ENCODE measurements around the gene UROC1. TPM values are rescaled to one million over a fixed set of nuclear protein-coding genes. Genes with fewer than 3 reads are reported as not detected.

Gene UROC1
- total RNA-seq, 1 experiment from 2014 or later, result not detected

DNA sequence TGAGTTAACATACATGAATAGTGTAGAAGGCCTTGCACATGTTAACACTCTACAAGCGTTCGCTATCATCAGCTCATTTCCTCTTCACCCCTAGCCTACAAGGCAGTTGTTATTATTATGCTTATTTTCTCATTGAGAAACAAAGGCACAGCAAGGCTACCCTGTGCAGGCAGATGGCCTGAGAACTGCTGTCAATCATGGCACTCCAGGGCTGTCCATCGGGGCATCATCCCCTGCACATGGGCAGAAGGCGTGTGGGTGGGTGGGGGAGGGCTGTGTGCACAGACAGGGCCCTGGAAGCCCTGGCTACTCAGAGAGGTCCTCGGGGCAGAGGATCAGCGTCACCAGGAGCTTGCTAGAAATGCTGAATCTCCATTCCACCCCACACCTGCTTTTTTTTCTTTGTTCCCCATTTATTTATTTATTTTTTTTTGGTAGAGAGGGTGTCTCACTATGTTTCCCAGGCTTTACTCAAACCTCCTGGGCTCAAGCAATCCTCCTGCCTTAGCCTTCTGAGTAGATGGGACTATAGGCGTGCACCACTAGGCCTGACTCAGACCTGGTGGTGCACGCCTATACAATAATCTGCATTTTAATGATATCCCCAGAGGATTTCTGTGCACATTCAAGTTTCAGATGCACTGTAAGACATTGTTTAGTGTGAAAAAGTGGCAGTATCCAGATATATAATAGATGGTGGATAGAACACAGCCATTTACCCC lies 32.2 kb downstream of the UROC1 start:
- BruUV-seq (replicated peaks), result no TSS peak
- Histone ChIP-seq H3K9me2 (ENCODE audit: insufficient read depth) (no peaks in the 10 kb centered on the region), H3K27ac (ENCODE audit: low read depth, low read length) (no peak overlapping the region), H4K20me1 (ENCODE audit: insufficient read depth) (no peaks in the 10 kb centered on the region), H3K9me3 (ENCODE audit: control insufficient read depth in 1 of 2, insufficient read depth in 1 of 2, low read depth in 1 of 2, low read length in 2 of 2) (no peaks in the 10 kb centered on the region), H3K79me2 (ENCODE audit: insufficient read depth, low read length) (no peaks in the 10 kb centered on the region), H3K9ac (ENCODE audit: low read length) (no peak overlapping the region), H3K4me1 (ENCODE audit: control insufficient read depth in 1 of 2, insufficient read depth in 2 of 2, low read length in 2 of 2) (peaks cover 0 to 4% of the 10 kb centered on the region in 2 experiments; a peak in 1 of 4 replicates), H2AFZ (ENCODE audit: low read depth, low read length, poor library complexity, severe bottlenecking) (no peak overlapping the region), H3K4me3 (replicated peaks in 1 of 2; ENCODE audit: low read depth in 1 of 2, low read length in 2 of 2) (no peak overlapping the region), H3K27me3 (ENCODE audit: insufficient read depth, low read length) (no peaks in the 10 kb centered on the region), H3K4me2 (ENCODE audit: low read length) (no peak overlapping the region), H3K36me3 (ENCODE audit: control insufficient read depth in 1 of 2, insufficient read depth in 2 of 2, low read length in 2 of 2) (no peaks in the 10 kb centered on the region)
- no peak for TF ChIP-seq SRF (IDR thresholded peaks at IDR 0.05; ENCODE audit: low read depth)
- no peak for TF ChIP-seq SIN3A (IDR thresholded peaks at IDR 0.05; ENCODE audit: low read depth)
- TF ChIP-seq POLR2AphosphoS5 (IDR thresholded peaks at IDR 0.05; ENCODE audit: low read depth, low read length), result no peak
- TF ChIP-seq CBX3 (IDR thresholded peaks at IDR 0.05; ENCODE audit: low read depth), result no peak
- no peak for TF ChIP-seq RAD21 (IDR thresholded peaks at IDR 0.05; ENCODE audit: low read depth)
- TF ChIP-seq, protein P1, sequence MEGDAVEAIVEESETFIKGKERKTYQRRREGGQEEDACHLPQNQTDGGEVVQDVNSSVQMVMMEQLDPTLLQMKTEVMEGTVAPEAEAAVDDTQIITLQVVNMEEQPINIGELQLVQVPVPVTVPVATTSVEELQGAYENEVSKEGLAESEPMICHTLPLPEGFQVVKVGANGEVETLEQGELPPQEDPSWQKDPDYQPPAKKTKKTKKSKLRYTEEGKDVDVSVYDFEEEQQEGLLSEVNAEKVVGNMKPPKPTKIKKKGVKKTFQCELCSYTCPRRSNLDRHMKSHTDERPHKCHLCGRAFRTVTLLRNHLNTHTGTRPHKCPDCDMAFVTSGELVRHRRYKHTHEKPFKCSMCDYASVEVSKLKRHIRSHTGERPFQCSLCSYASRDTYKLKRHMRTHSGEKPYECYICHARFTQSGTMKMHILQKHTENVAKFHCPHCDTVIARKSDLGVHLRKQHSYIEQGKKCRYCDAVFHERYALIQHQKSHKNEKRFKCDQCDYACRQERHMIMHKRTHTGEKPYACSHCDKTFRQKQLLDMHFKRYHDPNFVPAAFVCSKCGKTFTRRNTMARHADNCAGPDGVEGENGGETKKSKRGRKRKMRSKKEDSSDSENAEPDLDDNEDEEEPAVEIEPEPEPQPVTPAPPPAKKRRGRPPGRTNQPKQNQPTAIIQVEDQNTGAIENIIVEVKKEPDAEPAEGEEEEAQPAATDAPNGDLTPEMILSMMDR (IDR thresholded peaks at IDR 0.05 in 2 of 3, conservative IDR thresholded peaks at IDR 0.05 in 1 of 3; ENCODE audit: borderline replicate concordance in 1 of 3, insufficient read depth in 1 of 3, low read depth in 2 of 3, low read length in 2 of 3), result no peak
- TF ChIP-seq ZFX (IDR thresholded peaks at IDR 0.05), result no peak
- ChIA-PET POLR2A (no interaction called here), CTCF (no interaction called here), RAD21 (ENCODE audit: low non-redundant PET in 1 of 2, low total read pairs in 2 of 2, uncharacterized antibody in 2 of 2, unreplicated experiment in 2 of 2) (no interaction called here)
- no peak for ATAC-seq
- intact Hi-C loops (cut with micrococcal nuclease), result no loop called here
- no peak for DNase-seq (ENCODE audit: low read depth, low spot score)

DNA sequence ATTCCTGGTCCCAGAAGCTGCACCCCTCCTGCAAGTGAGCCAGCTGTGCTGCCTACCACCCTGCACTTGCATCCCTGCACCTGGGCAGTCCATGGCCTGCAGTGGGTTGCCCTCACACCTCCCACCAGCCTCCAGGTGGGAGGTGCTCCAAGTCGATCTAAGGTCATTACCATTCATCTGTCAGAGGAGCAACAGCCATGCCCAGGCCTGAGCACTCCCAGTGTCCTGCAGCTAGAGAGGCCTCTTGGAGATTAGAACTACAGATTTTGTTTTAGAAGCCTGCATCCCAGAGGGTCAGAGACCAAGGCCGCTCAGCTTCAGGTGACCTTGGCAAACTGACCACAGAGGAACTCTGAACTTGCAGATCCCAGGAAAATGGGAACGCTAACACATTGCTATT lies 32.9 kb downstream of the UROC1 start:
- Histone ChIP-seq H3K4me1 (ENCODE audit: control insufficient read depth in 1 of 2, insufficient read depth in 2 of 2, low read length in 2 of 2) (peaks cover 0 to 4% of the 10 kb centered on the region in 2 experiments; a peak in 1 of 4 replicates), H3K9me3 (ENCODE audit: control insufficient read depth in 1 of 2, insufficient read depth in 1 of 2, low read depth in 1 of 2, low read length in 2 of 2) (no peaks in the 10 kb centered on the region), H3K27me3 (ENCODE audit: insufficient read depth, low read length) (no peaks in the 10 kb centered on the region), H3K9me2 (ENCODE audit: insufficient read depth) (no peaks in the 10 kb centered on the region), H3K4me2 (ENCODE audit: low read length) (no peak overlapping the region), H3K4me3 (replicated peaks in 1 of 2; ENCODE audit: low read depth in 1 of 2, low read length in 2 of 2) (no peak overlapping the region), H2AFZ (ENCODE audit: low read depth, low read length, poor library complexity, severe bottlenecking) (no peak overlapping the region), H3K9ac (ENCODE audit: low read length) (no peak overlapping the region), H4K20me1 (ENCODE audit: insufficient read depth) (no peaks in the 10 kb centered on the region), H3K36me3 (ENCODE audit: control insufficient read depth in 1 of 2, insufficient read depth in 2 of 2, low read length in 2 of 2) (no peaks in the 10 kb centered on the region), H3K27ac (ENCODE audit: low read depth, low read length) (no peak overlapping the region), H3K79me2 (ENCODE audit: insufficient read depth, low read length) (no peaks in the 10 kb centered on the region)
- RAD21 ChIA-PET (ENCODE audit: low non-redundant PET in 1 of 2, low total read pairs in 2 of 2, uncharacterized antibody in 2 of 2, unreplicated experiment in 2 of 2), result no interaction called here
- no peak for ATAC-seq
- no TSS peak for BruUV-seq (replicated peaks)
- DNase-seq (ENCODE audit: low read depth, low spot score), result no peak
- intact Hi-C loops (cut with micrococcal nuclease), result no loop called here
- POLR2A ChIA-PET, result no interaction called here
- CTCF ChIA-PET, result no interaction called here
- TF ChIP-seq ZNF274 (IDR thresholded peaks at IDR 0.05; ENCODE audit: low read depth, low read length) (no peak), EZH2phosphoT487 (IDR thresholded peaks at IDR 0.05; ENCODE audit: borderline replicate concordance) (no peak), ZFX (IDR thresholded peaks at IDR 0.05) (no peak), FOSL1 (IDR thresholded peaks at IDR 0.05; ENCODE audit: low read depth) (no peak), POLR2AphosphoS5 (IDR thresholded peaks at IDR 0.05; ENCODE audit: low read depth, low read length) (no peak)
- TF ChIP-seq, protein P1 (IDR thresholded peaks at IDR 0.05 in 2 of 3, conservative IDR thresholded peaks at IDR 0.05 in 1 of 3; ENCODE audit: borderline replicate concordance in 1 of 3, insufficient read depth in 1 of 3, low read depth in 2 of 3, low read length in 2 of 3), result no peak
- TF ChIP-seq, protein P2, sequence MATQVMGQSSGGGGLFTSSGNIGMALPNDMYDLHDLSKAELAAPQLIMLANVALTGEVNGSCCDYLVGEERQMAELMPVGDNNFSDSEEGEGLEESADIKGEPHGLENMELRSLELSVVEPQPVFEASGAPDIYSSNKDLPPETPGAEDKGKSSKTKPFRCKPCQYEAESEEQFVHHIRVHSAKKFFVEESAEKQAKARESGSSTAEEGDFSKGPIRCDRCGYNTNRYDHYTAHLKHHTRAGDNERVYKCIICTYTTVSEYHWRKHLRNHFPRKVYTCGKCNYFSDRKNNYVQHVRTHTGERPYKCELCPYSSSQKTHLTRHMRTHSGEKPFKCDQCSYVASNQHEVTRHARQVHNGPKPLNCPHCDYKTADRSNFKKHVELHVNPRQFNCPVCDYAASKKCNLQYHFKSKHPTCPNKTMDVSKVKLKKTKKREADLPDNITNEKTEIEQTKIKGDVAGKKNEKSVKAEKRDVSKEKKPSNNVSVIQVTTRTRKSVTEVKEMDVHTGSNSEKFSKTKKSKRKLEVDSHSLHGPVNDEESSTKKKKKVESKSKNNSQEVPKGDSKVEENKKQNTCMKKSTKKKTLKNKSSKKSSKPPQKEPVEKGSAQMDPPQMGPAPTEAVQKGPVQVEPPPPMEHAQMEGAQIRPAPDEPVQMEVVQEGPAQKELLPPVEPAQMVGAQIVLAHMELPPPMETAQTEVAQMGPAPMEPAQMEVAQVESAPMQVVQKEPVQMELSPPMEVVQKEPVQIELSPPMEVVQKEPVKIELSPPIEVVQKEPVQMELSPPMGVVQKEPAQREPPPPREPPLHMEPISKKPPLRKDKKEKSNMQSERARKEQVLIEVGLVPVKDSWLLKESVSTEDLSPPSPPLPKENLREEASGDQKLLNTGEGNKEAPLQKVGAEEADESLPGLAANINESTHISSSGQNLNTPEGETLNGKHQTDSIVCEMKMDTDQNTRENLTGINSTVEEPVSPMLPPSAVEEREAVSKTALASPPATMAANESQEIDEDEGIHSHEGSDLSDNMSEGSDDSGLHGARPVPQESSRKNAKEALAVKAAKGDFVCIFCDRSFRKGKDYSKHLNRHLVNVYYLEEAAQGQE (IDR thresholded peaks at IDR 0.05; ENCODE audit: low read depth), result no peak

All from HCT116 (cell line).